Measurements from ENCODE around the gene DDC. TPM values are rescaled to one million over a fixed set of nuclear protein-coding genes. Genes with fewer than 3 reads are reported as not detected.

DDC gene
- total RNA-seq, 2 donors from 2014 or later: 1.5 to 1.9 TPM

GRCh38 chr7:50598460-50599343, 33.5 kb upstream of the DDC start:
- Histone ChIP-seq H3K27me3 (replicated peaks; ENCODE audit: insufficient read depth) (no peaks in the 10 kb centered on the region), H3K4me3 (no peak overlapping the region), H3K4me1 (replicated peaks) (no peaks in the 10 kb centered on the region), H3K9me3 (no peaks in the 10 kb centered on the region), H3K27ac (no peak overlapping the region), H3K36me3 (no peaks in the 10 kb centered on the region)
- DNase-seq (ENCODE audit: low spot score): no peak
- intact Hi-C loops (cut with DNase I): loop anchor here (10.0 kb wide), 1 partner anchor 466 kb away; no protein-coding TSS in a partner anchor
- TF ChIP-seq POLR2AphosphoS5 (IDR thresholded peaks at IDR 0.05): no peak
- TF ChIP-seq POLR2A (IDR thresholded peaks at IDR 0.05): no peak
- TF ChIP-seq CTCF (IDR thresholded peaks at IDR 0.05): no peak
- WGBS: 79% methylated on average over 18 of the region's 18 CpGs

GRCh38 chr7:50596484-50596883, 31.3 kb upstream of the DDC start:
- intact Hi-C loops (cut with DNase I): loop anchor here (10.0 kb wide), 1 partner anchor 468 kb away; no protein-coding TSS in a partner anchor
- Histone ChIP-seq H3K4me3 (no peak overlapping the region), H3K36me3 (no peaks in the 10 kb centered on the region), H3K27ac (no peak overlapping the region), H3K27me3 (replicated peaks; ENCODE audit: insufficient read depth) (no peaks in the 10 kb centered on the region), H3K9me3 (no peaks in the 10 kb centered on the region), H3K4me1 (replicated peaks) (no peaks in the 10 kb centered on the region)
- TF ChIP-seq POLR2A (IDR thresholded peaks at IDR 0.05): no peak
- TF ChIP-seq CTCF (IDR thresholded peaks at IDR 0.05): no peak
- no peak for TF ChIP-seq POLR2AphosphoS5 (IDR thresholded peaks at IDR 0.05)
- no peak for DNase-seq (ENCODE audit: low spot score)
- WGBS: 73% methylated on average over 4 of the region's 4 CpGs

- H3K4me3 ChIP-seq: no peak overlapping the region
- H3K27me3 ChIP-seq (replicated peaks; ENCODE audit: insufficient read depth): no peaks in the 10 kb centered on the region
- no peaks in the 10 kb centered on the region for H3K36me3 ChIP-seq
- intact Hi-C loops (cut with DNase I): loop anchor here (10.0 kb wide), 1 partner anchor 469 kb away; no protein-coding TSS in a partner anchor
- no peaks in the 10 kb centered on the region for H3K9me3 ChIP-seq
- DNase-seq (ENCODE audit: low spot score): no peak
- no peak overlapping the region for H3K27ac ChIP-seq
- no peaks in the 10 kb centered on the region for H3K4me1 ChIP-seq (replicated peaks)
- peak in 2 of 4 experiments; percentile 13 to 29 for TF ChIP-seq CTCF (IDR thresholded peaks at IDR 0.05)
- no peak for TF ChIP-seq POLR2A (IDR thresholded peaks at IDR 0.05)
- no peak for TF ChIP-seq POLR2AphosphoS5 (IDR thresholded peaks at IDR 0.05)
- 59% methylated on average over 5 of the region's 5 CpGs for WGBS
These were observed 30.4 kb upstream of the DDC start for GRCh38 chr7:50595491-50596102.

GRCh38 chr7:50594734-50595485, 29.7 kb upstream of the DDC start:
- intact Hi-C loops (cut with DNase I): loop anchor here (10.0 kb wide), 1 partner anchor 470 kb away; no protein-coding TSS in a partner anchor

More at GRCh38 chr7:50594734-50595485, 29.7 kb upstream of the DDC start:
- Histone ChIP-seq H3K36me3 (no peaks in the 10 kb centered on the region), H3K4me1 (replicated peaks) (no peaks in the 10 kb centered on the region), H3K27ac (no peak overlapping the region), H3K9me3 (no peaks in the 10 kb centered on the region), H3K4me3 (no peak overlapping the region), H3K27me3 (replicated peaks; ENCODE audit: insufficient read depth) (no peaks in the 10 kb centered on the region)
- no peak for TF ChIP-seq POLR2A (IDR thresholded peaks at IDR 0.05)
- no peak for TF ChIP-seq POLR2AphosphoS5 (IDR thresholded peaks at IDR 0.05)
- no peak for TF ChIP-seq CTCF (IDR thresholded peaks at IDR 0.05)
- WGBS: 85% methylated on average over 7 of the region's 7 CpGs
- DNase-seq (ENCODE audit: low spot score): no peak
